ENCODE measurements around the gene RAB8B.

RAB8B gene

GRCh38 chr15:63310646-63311045 lies 121.2 kb downstream of the RAB8B start:
- H3K27me3 ChIP-seq (replicated peaks in 2 of 5; ENCODE audit: control insufficient read depth in 4 of 5, insufficient read depth in 5 of 5, low read length in 4 of 5), result peaks cover 0 to 1% (median 0%) of the 10 kb centered on the region in 5 experiments
- no peak for DNase-seq
- 100% methylated on average over 3 of the region's 3 CpGs for WGBS (ENCODE audit: insufficient coverage)

GRCh38 chr15:63312286-63312685 lies 122.9 kb downstream of the RAB8B start:
- no peaks in the 10 kb centered on the region for H3K4me1 ChIP-seq (ENCODE audit: control extremely low read depth in 1 of 4, control insufficient read depth in 4 of 4, insufficient read depth in 4 of 4, low read length in 3 of 4)
- peaks cover 0 to 2% (median 0%) of the 10 kb centered on the region in 4 experiments for H3K36me3 ChIP-seq (ENCODE audit: control insufficient read depth in 4 of 4, insufficient read depth in 4 of 4, low read length in 3 of 4)
- no peak overlapping the region for H3K27ac ChIP-seq (ENCODE audit: insufficient read depth in 1 of 2, low read depth in 1 of 2, low read length in 2 of 2, poor library complexity in 1 of 2, severe bottlenecking in 2 of 2)
- ChIA-PET POLR2A (no interaction called here), CTCF (interaction anchor here (1.0 kb wide), 1 partner anchor 22 kb away, joined by 3 read pairs; no protein-coding TSS in a partner anchor)
- no peak for DNase-seq
- H3K27me3 ChIP-seq (replicated peaks in 2 of 5; ENCODE audit: control insufficient read depth in 4 of 5, insufficient read depth in 5 of 5, low read length in 4 of 5), result peaks cover 0 to 3% (median 0%) of the 10 kb centered on the region in 5 experiments
- no peaks in the 10 kb centered on the region for H3K9me3 ChIP-seq (ENCODE audit: control extremely low read depth in 1 of 5, control insufficient read depth in 4 of 5, insufficient read depth in 2 of 5, low read depth in 1 of 5, low read length in 4 of 5)
- WGBS (ENCODE audit: insufficient coverage), result no CpG with 5 or more reads among the region's 1 CpG
- H3K4me3 ChIP-seq (ENCODE audit: control insufficient read depth in 1 of 7, extremely low read depth in 1 of 7, insufficient read depth in 4 of 7, low read depth in 2 of 7, low read length in 6 of 7), result no peak overlapping the region

More at GRCh38 chr15:63310646-63311045, 121.2 kb downstream of the RAB8B start:
- Histone ChIP-seq H3K36me3 (ENCODE audit: control insufficient read depth in 4 of 4, insufficient read depth in 4 of 4, low read length in 3 of 4) (peaks cover 4 to 14% (median 11%) of the 10 kb centered on the region in 4 experiments), H3K9me3 (ENCODE audit: control extremely low read depth in 1 of 5, control insufficient read depth in 4 of 5, insufficient read depth in 2 of 5, low read depth in 1 of 5, low read length in 4 of 5) (no peaks in the 10 kb centered on the region), H3K4me3 (ENCODE audit: control insufficient read depth in 1 of 7, extremely low read depth in 1 of 7, insufficient read depth in 4 of 7, low read depth in 2 of 7, low read length in 6 of 7) (no peak overlapping the region), H3K27ac (ENCODE audit: insufficient read depth in 1 of 2, low read depth in 1 of 2, low read length in 2 of 2, poor library complexity in 1 of 2, severe bottlenecking in 2 of 2) (no peak overlapping the region), H3K4me1 (ENCODE audit: control extremely low read depth in 1 of 4, control insufficient read depth in 4 of 4, insufficient read depth in 4 of 4, low read length in 3 of 4) (no peaks in the 10 kb centered on the region)
- POLR2A ChIA-PET, result no interaction called here
- CTCF ChIA-PET, result no interaction called here

- POLR2A ChIA-PET, result no interaction called here
Measured at GRCh38 chr15:63313825-63314224, 124.4 kb downstream of the RAB8B start.

GRCh38 chr15:63314409-63314808 lies 125.0 kb downstream of the RAB8B start:
- ChIA-PET CTCF (interaction anchor here (0.9 kb wide), 1 partner anchor 168 kb away, joined by 3 read pairs; no protein-coding TSS in a partner anchor), POLR2A (no interaction called here)
- H3K27ac ChIP-seq (ENCODE audit: insufficient read depth in 1 of 2, low read depth in 1 of 2, low read length in 2 of 2, poor library complexity in 1 of 2, severe bottlenecking in 2 of 2), result no peak overlapping the region
- no peaks in the 10 kb centered on the region for H3K9me3 ChIP-seq (ENCODE audit: control extremely low read depth in 1 of 5, control insufficient read depth in 4 of 5, insufficient read depth in 2 of 5, low read depth in 1 of 5, low read length in 4 of 5)
- no peak for DNase-seq
- no peak overlapping the region for H3K4me3 ChIP-seq (ENCODE audit: control insufficient read depth in 1 of 7, extremely low read depth in 1 of 7, insufficient read depth in 4 of 7, low read depth in 2 of 7, low read length in 6 of 7)
- no peaks in the 10 kb centered on the region for H3K36me3 ChIP-seq (ENCODE audit: control insufficient read depth in 4 of 4, insufficient read depth in 4 of 4, low read length in 3 of 4)
- WGBS (ENCODE audit: insufficient coverage), result 71% methylated on average over 2 of the region's 2 CpGs
- H3K27me3 ChIP-seq (replicated peaks in 2 of 5; ENCODE audit: control insufficient read depth in 4 of 5, insufficient read depth in 5 of 5, low read length in 4 of 5), result peaks cover 0 to 3% (median 0%) of the 10 kb centered on the region in 5 experiments
- no peaks in the 10 kb centered on the region for H3K4me1 ChIP-seq (ENCODE audit: control extremely low read depth in 1 of 4, control insufficient read depth in 4 of 4, insufficient read depth in 4 of 4, low read length in 3 of 4)

More at GRCh38 chr15:63313825-63314224, 124.4 kb downstream of the RAB8B start:
- H3K36me3 ChIP-seq (ENCODE audit: control insufficient read depth in 4 of 4, insufficient read depth in 4 of 4, low read length in 3 of 4), result no peaks in the 10 kb centered on the region
- DNase-seq, result no peak
- no peak overlapping the region for H3K27ac ChIP-seq (ENCODE audit: insufficient read depth in 1 of 2, low read depth in 1 of 2, low read length in 2 of 2, poor library complexity in 1 of 2, severe bottlenecking in 2 of 2)
- WGBS (ENCODE audit: insufficient coverage), result 95% methylated on average over 2 of the region's 4 CpGs
- no peaks in the 10 kb centered on the region for H3K9me3 ChIP-seq (ENCODE audit: control extremely low read depth in 1 of 5, control insufficient read depth in 4 of 5, insufficient read depth in 2 of 5, low read depth in 1 of 5, low read length in 4 of 5)
- H3K4me3 ChIP-seq (ENCODE audit: control insufficient read depth in 1 of 7, extremely low read depth in 1 of 7, insufficient read depth in 4 of 7, low read depth in 2 of 7, low read length in 6 of 7), result no peak overlapping the region
- H3K27me3 ChIP-seq (replicated peaks in 2 of 5; ENCODE audit: control insufficient read depth in 4 of 5, insufficient read depth in 5 of 5, low read length in 4 of 5), result peaks cover 0 to 3% (median 0%) of the 10 kb centered on the region in 5 experiments
- H3K4me1 ChIP-seq (ENCODE audit: control extremely low read depth in 1 of 4, control insufficient read depth in 4 of 4, insufficient read depth in 4 of 4, low read length in 3 of 4), result no peaks in the 10 kb centered on the region
- CTCF ChIA-PET, result no interaction called here
